ENCODE measurements around the gene FHOD3.

GRCh38 chr18:36539674-36540231 is 242.2 kb downstream of the FHOD3 start:
- no peak for TF ChIP-seq CTCF (conservative IDR thresholded peaks at IDR 0.05; ENCODE audit: low read depth, low read length)
- TF ChIP-seq POLR2A (IDR thresholded peaks at IDR 0.05; ENCODE audit: low read depth, low read length) = no peak
- no peak for TF ChIP-seq MAFK (IDR thresholded peaks at IDR 0.05; ENCODE audit: low read depth, low read length)
- no peak for TF ChIP-seq SMC3 (IDR thresholded peaks at IDR 0.05; ENCODE audit: low read depth, low read length)
- peak; percentile 57; the same call in 1 of the 2 replicates for TF ChIP-seq CEBPB (IDR thresholded peaks at IDR 0.05; ENCODE audit: low read depth, low read length)
- TF ChIP-seq RAD21 (IDR thresholded peaks at IDR 0.05; ENCODE audit: low read length) = no peak
- TF ChIP-seq MXI1 (IDR thresholded peaks at IDR 0.05; ENCODE audit: borderline replicate concordance, low read depth, low read length) = no peak
- no peak for TF ChIP-seq FOS (IDR thresholded peaks at IDR 0.05; ENCODE audit: low read depth, low read length)
- TF ChIP-seq RCOR1 (IDR thresholded peaks at IDR 0.05; ENCODE audit: insufficient replicate concordance, low read length) = no peak
- no peak for TF ChIP-seq MAZ (IDR thresholded peaks at IDR 0.05; ENCODE audit: borderline replicate concordance, low read depth, low read length)
- TF ChIP-seq RFX5 (IDR thresholded peaks at IDR 0.05; ENCODE audit: low read depth, low read length) = no peak

All from IMR-90 (cell line).